Kidney (tissue), 14 donors: ENCODE data around the gene GALP. TPM values are rescaled to one million over a fixed set of nuclear protein-coding genes. Genes with fewer than 3 reads are reported as not detected.

Experiments
- DNase-seq, 5 donors: peaks; one replicate each; pipeline ENCODE4 v3.0.0-alpha.2; 2013 to 2020
- FAIRE-seq: peaks from 2 replicates; lab custom pipeline; 2012; peaks lifted over from hg19 to GRCh38; lab: Jason Lieb, UNC
- H3K27ac ChIP-seq, 2 donors: one replicate each; pipeline ENCODE4 v1.7.0; 2013; ENCODE audit warnings: low read depth in 2 of 2, low read length in 2 of 2, inconsistent platforms in 1 of 2
- H3K27me3 ChIP-seq: one replicate; pipeline ENCODE4 v1.7.1; 2013; ENCODE audit warnings: low read length, inconsistent platforms; ENCODE audit not compliant: control insufficient read depth, insufficient read depth
- H3K36me3 ChIP-seq, 3 donors: one replicate each; pipeline versions ENCODE4 v1.7.0 to v1.7.1; 2013; ENCODE audit warnings: low read length in 3 of 3, control low read depth in 1 of 3, inconsistent platforms in 1 of 3; ENCODE audit not compliant: insufficient read depth in 3 of 3, control insufficient read depth in 2 of 3
- H3K4me1 ChIP-seq, 3 donors: one replicate each; pipeline versions ENCODE4 v1.7.0 to v1.7.1; 2013; ENCODE audit warnings: low read length in 3 of 3, inconsistent platforms in 1 of 3, low read depth in 1 of 3; ENCODE audit not compliant: control insufficient read depth in 2 of 3, insufficient read depth in 2 of 3
- H3K4me3 ChIP-seq, 3 donors: one replicate each; pipeline versions ENCODE4 v1.7.0 to v1.8.1; 2013; ENCODE audit warnings: low read length in 3 of 3, control low read depth in 1 of 3, inconsistent platforms in 1 of 3
- H3K9ac ChIP-seq, 3 donors: one replicate each; pipeline versions ENCODE4 v1.7.0 to v1.7.1; 2013; ENCODE audit warnings: low read length in 3 of 3, control low read depth in 1 of 3, inconsistent platforms in 1 of 3
- H3K9me3 ChIP-seq, 3 donors: one replicate each; pipeline versions ENCODE4 v1.7.0 to v1.7.1; 2013; ENCODE audit warnings: low read length in 3 of 3, control low read depth in 1 of 3, inconsistent platforms in 1 of 3; ENCODE audit not compliant: control insufficient read depth in 2 of 3, insufficient read depth in 1 of 3
- intact Hi-C: fragments of 100-400 bp; cut with DNase I; formaldehyde crosslinking; loops from one replicate; pipeline ENCODE4 v1.11.1; 2022
- polyA plus RNA-seq: library from polyadenylated mRNA; stranded (reverse); fragments of 350-450 nt; fragmentation: Illumina TruSeq; extraction: RNeasy Lipid Tissue Mini Kit (QIAGEN cat#74804); gene quantifications from one replicate; pipeline ENCODE4 v1.2.3, GENCODE V29; 2014; ENCODE audit warnings: low read depth, low replicate concordance; ENCODE audit not compliant: insufficient read depth
- total RNA-seq: library from RNA; stranded (reverse); fragmentation: NEBNext Ultra II Directional; extraction: Animal tissue kit (Norgen Biotek cat#: 25700); gene quantifications from one replicate; pipeline ENCODE4 v1.2.1, GENCODE V29; 2021
- TF ChIP-seq, protein P1 (sequence below): IDR thresholded peaks from 3 replicates; pipeline ENCODE4 v1.5.1; 2012; ENCODE audit warnings: mild to moderate bottlenecking, moderate library complexity, borderline replicate concordance; ENCODE audit not compliant: insufficient read depth; ENCODE audit errors: extremely low read depth
- donor health status: control.
- donor health status: control.
- donor health status: control.
- donor health status: control.
- donor health status: control.
- donor health status: DM: yes; HTN: yes; CAD: no.
- donor health status: Normal renal cell carcinoma (clear cell type).

The GALP gene
- total and polyA plus RNA-seq, 2 donors from 2014 or later, result not detected

DNA sequence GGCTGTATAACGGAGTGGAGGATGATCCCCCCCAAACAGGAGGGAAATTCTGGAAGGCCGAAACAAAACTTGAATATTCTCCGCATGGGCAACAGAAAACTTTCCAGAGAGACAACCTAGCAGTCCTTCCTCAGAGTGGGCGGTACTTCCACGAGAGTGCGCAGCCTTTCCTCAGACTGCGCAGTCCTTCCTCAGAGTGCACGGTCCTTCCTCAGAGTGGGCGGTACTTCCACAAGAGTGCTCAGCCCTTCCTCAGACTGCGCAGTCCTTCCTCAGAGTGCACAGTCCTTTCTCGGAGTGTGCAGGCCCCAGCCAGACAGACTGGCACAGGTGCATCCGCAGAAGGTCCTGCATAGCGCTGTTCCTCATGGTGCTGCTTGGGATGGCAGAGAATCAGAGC lies 12.7 kb upstream of the GALP start:
- no peaks in the 10 kb centered on the region for H3K27me3 ChIP-seq
- intact Hi-C loops, result no loop called here
- no peak overlapping the region for H3K27ac ChIP-seq
- no peak overlapping the region for H3K9ac ChIP-seq
- DNase-seq, result no peak
- H3K4me1 ChIP-seq, result no peaks in the 10 kb centered on the region
- H3K9me3 ChIP-seq, result no peaks in the 10 kb centered on the region
- peaks cover 4 to 8% (median 7%) of the 10 kb centered on the region in 3 donors for H3K36me3 ChIP-seq
- FAIRE-seq, result no peak
- TF ChIP-seq, protein P1, sequence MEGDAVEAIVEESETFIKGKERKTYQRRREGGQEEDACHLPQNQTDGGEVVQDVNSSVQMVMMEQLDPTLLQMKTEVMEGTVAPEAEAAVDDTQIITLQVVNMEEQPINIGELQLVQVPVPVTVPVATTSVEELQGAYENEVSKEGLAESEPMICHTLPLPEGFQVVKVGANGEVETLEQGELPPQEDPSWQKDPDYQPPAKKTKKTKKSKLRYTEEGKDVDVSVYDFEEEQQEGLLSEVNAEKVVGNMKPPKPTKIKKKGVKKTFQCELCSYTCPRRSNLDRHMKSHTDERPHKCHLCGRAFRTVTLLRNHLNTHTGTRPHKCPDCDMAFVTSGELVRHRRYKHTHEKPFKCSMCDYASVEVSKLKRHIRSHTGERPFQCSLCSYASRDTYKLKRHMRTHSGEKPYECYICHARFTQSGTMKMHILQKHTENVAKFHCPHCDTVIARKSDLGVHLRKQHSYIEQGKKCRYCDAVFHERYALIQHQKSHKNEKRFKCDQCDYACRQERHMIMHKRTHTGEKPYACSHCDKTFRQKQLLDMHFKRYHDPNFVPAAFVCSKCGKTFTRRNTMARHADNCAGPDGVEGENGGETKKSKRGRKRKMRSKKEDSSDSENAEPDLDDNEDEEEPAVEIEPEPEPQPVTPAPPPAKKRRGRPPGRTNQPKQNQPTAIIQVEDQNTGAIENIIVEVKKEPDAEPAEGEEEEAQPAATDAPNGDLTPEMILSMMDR, result no peak
- no peak overlapping the region for H3K4me3 ChIP-seq

DNA sequence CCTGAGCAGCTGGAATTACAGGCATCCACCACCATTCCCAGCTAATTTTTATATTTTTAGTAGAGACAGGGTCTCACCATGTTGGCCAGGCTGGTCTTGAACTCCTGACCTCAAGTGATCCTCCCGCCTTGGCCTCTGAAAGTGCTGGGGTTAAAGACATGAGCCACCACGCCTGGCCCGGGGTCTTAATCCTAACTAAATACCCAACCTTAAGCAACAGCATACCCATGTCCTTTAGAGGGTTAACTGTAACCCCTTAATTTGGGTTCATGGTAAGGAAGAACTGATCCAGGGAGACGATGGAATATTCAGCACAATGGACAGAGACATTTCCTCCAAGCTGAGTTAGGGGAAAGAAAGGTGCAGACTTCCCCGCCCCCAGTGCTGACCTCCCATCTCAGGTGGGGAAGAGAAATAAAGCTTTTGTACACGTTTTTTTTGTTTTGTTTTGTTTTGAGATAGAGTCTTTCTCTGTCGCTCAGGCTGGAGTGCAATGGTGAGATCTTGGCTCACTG lies 8.7 kb upstream of the GALP start:
- intact Hi-C loops, result no loop called here
- H3K4me1 ChIP-seq, result no peaks in the 10 kb centered on the region
- no peaks in the 10 kb centered on the region for H3K9me3 ChIP-seq
- H3K4me3 ChIP-seq, result no peak overlapping the region
- no peak for FAIRE-seq
- DNase-seq, result peak in 2 of 5 donors; percentile 52 to 68
- H3K36me3 ChIP-seq, result no peaks in the 10 kb centered on the region
- TF ChIP-seq, protein P1, result no peak
- H3K27me3 ChIP-seq, result no peaks in the 10 kb centered on the region
- no peak overlapping the region for H3K9ac ChIP-seq
- no peak overlapping the region for H3K27ac ChIP-seq

DNA sequence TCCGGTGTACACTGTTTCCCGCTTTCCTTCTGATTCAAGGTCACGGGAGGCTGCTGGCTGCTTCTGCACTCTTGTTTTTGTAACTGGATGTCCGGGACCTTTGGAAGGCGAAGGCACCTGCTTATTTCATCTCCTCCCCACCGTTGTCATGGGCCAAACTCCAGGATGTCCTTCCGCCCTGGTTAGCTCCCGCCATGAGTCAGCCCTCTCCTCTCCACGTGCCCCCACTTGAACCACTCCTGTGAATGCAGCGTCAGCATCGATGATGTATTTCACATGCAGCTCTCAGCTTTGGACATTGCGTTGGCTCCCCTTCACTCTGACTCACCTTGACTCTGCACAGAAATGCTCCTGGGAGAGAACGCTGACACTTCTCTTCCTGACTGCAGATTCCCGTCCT lies 5.5 kb upstream of the GALP start:
- Histone ChIP-seq H3K9me3 (no peaks in the 10 kb centered on the region), H3K9ac (no peak overlapping the region), H3K27ac (no peak overlapping the region), H3K27me3 (no peaks in the 10 kb centered on the region), H3K4me1 (no peaks in the 10 kb centered on the region), H3K4me3 (no peak overlapping the region), H3K36me3 (no peaks in the 10 kb centered on the region)
- intact Hi-C loops, result loop anchor here (10.0 kb wide), 1 partner anchor 95 kb away; no protein-coding TSS in a partner anchor
- TF ChIP-seq, protein P1, result no peak
- FAIRE-seq (no peak), DNase-seq (peak in 1 of 5 donors; percentile 16)

DNA sequence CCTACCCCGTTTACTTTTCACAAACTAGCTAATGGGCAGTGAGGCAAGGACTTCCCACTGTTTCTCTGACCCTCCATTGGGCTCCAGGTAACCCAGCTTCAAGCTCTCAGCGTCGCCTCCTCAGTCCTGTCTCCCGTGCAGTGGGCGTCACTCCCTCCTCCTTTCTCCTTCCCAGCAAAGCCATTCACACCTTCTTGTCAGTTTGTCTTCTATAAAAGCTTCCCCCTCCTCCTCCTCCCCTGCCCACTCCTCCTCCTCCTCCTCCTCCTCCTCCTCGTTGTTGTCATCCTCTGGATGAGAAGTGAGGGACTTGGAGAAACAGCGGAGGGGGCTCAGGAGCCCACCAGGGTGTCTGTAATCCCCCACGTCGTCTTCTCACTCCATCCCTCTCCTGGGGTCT lies 1.7 kb upstream of the GALP start:
- intact Hi-C loops, result loop anchor here (10.0 kb wide), 1 partner anchor 99 kb away; no protein-coding TSS in a partner anchor
- no peak for FAIRE-seq
- no peaks in the 10 kb centered on the region for H3K27me3 ChIP-seq

More for the DNA sequence above, 1.7 kb upstream of the GALP start:
- DNase-seq, result no peak
- Histone ChIP-seq H3K9ac (no peak overlapping the region), H3K4me3 (no peak overlapping the region), H3K4me1 (no peaks in the 10 kb centered on the region), H3K9me3 (no peaks in the 10 kb centered on the region), H3K36me3 (no peaks in the 10 kb centered on the region), H3K27ac (no peak overlapping the region)
- TF ChIP-seq, protein P1, result no peak
